ENCODE data around the gene ADD1. TPM values are rescaled to one million over a fixed set of nuclear protein-coding genes. Genes with fewer than 3 reads are reported as not detected.

ADD1 gene
- polyA plus RNA-seq, 1 donor (not counting 4 experiments of a cell fraction or from before 2014, with no cell fraction given), result 109 TPM

GRCh38 chr4:2813446-2814405 is 29.9 kb upstream of the ADD1 start:
- FAIRE-seq, result no peak
- H3K27me3 ChIP-seq (ENCODE audit: control insufficient read depth, extremely low read depth, insufficient read depth, low read length), result peaks cover 3% of the 10 kb centered on the region
- H3K9me1 ChIP-seq (ENCODE audit: control insufficient read depth, extremely low read depth, insufficient read depth, low read length), result no peaks in the 10 kb centered on the region
- H3K4me1 ChIP-seq (ENCODE audit: control insufficient read depth, extremely low read depth, insufficient read depth, low read length), result peaks cover 7% of the 10 kb centered on the region
- H3K9ac ChIP-seq (ENCODE audit: control insufficient read depth, extremely low read depth, insufficient read depth, low read length), result no peak overlapping the region
- no peak for DNase-seq (ENCODE audit: low read depth, low spot score)
- H3K36me3 ChIP-seq (ENCODE audit: control insufficient read depth in 2 of 2, extremely low read depth in 1 of 2, insufficient read depth in 2 of 2, low read length in 2 of 2), result peaks cover 0 to 1% of the 10 kb centered on the region in 2 experiments
- TF ChIP-seq EZH2 (IDR thresholded peaks at IDR 0.05; ENCODE audit: low read length), result no peak
- no peak for TF ChIP-seq CTCF (optimal IDR thresholded peaks at IDR 0.05 in 1 of 3, IDR thresholded peaks at IDR 0.05 in 1 of 3, conservative IDR thresholded peaks at IDR 0.05 in 1 of 3; ENCODE audit: extremely low read depth in 1 of 3, insufficient read depth in 2 of 3, low read length in 3 of 3)
- no peak overlapping the region for H3K4me3 ChIP-seq (ENCODE audit: control insufficient read depth in 2 of 3, extremely low read depth in 1 of 3, insufficient read depth in 2 of 3, low read depth in 1 of 3, low read length in 3 of 3)
- H3K27ac ChIP-seq (ENCODE audit: control insufficient read depth, insufficient read depth, low read length), result no peak overlapping the region
- H4K20me1 ChIP-seq (ENCODE audit: control insufficient read depth, extremely low read depth, insufficient read depth, low read length), result no peaks in the 10 kb centered on the region
- no peaks in the 10 kb centered on the region for H3K9me3 ChIP-seq (ENCODE audit: control insufficient read depth, low read depth, low read length)
- H2AFZ ChIP-seq (ENCODE audit: control insufficient read depth, low read length), result no peak overlapping the region
- H3K79me2 ChIP-seq (ENCODE audit: control insufficient read depth, insufficient read depth, low read length), result no peaks in the 10 kb centered on the region
- dilution Hi-C loops (cut with MboI; ENCODE audit: extremely low pct_ligation_motif_present, low sequenced_read_pairs), result no loop called here
- H3K4me2 ChIP-seq (ENCODE audit: control insufficient read depth, extremely low read depth, insufficient read depth, low read depth, low read length), result no peak overlapping the region

- no peak for TF ChIP-seq CTCF (optimal IDR thresholded peaks at IDR 0.05 in 1 of 3, IDR thresholded peaks at IDR 0.05 in 1 of 3, conservative IDR thresholded peaks at IDR 0.05 in 1 of 3; ENCODE audit: extremely low read depth in 1 of 3, insufficient read depth in 2 of 3, low read length in 3 of 3)
- dilution Hi-C loops (cut with MboI; ENCODE audit: extremely low pct_ligation_motif_present, low sequenced_read_pairs), result no loop called here
- Histone ChIP-seq H4K20me1 (ENCODE audit: control insufficient read depth, extremely low read depth, insufficient read depth, low read length) (no peaks in the 10 kb centered on the region), H3K9me1 (ENCODE audit: control insufficient read depth, extremely low read depth, insufficient read depth, low read length) (no peaks in the 10 kb centered on the region), H3K79me2 (ENCODE audit: control insufficient read depth, insufficient read depth, low read length) (no peaks in the 10 kb centered on the region), H3K27me3 (ENCODE audit: control insufficient read depth, extremely low read depth, insufficient read depth, low read length) (peaks cover 3% of the 10 kb centered on the region), H2AFZ (ENCODE audit: control insufficient read depth, low read length) (no peak overlapping the region), H3K9me3 (ENCODE audit: control insufficient read depth, low read depth, low read length) (no peaks in the 10 kb centered on the region), H3K9ac (ENCODE audit: control insufficient read depth, extremely low read depth, insufficient read depth, low read length) (no peak overlapping the region), H3K27ac (ENCODE audit: control insufficient read depth, insufficient read depth, low read length) (no peak overlapping the region), H3K36me3 (ENCODE audit: control insufficient read depth in 2 of 2, extremely low read depth in 1 of 2, insufficient read depth in 2 of 2, low read length in 2 of 2) (no peaks in the 10 kb centered on the region), H3K4me3 (ENCODE audit: control insufficient read depth in 2 of 3, extremely low read depth in 1 of 3, insufficient read depth in 2 of 3, low read depth in 1 of 3, low read length in 3 of 3) (no peak overlapping the region), H3K4me2 (ENCODE audit: control insufficient read depth, extremely low read depth, insufficient read depth, low read depth, low read length) (no peak overlapping the region), H3K4me1 (ENCODE audit: control insufficient read depth, extremely low read depth, insufficient read depth, low read length) (peaks cover 7% of the 10 kb centered on the region)
- DNase-seq (ENCODE audit: low read depth, low spot score) (no peak), FAIRE-seq (no peak)
Measured at GRCh38 chr4:2814627-2815270, 28.9 kb upstream of the ADD1 start.
